ENCODE measurements around the gene CD93.

DNA sequence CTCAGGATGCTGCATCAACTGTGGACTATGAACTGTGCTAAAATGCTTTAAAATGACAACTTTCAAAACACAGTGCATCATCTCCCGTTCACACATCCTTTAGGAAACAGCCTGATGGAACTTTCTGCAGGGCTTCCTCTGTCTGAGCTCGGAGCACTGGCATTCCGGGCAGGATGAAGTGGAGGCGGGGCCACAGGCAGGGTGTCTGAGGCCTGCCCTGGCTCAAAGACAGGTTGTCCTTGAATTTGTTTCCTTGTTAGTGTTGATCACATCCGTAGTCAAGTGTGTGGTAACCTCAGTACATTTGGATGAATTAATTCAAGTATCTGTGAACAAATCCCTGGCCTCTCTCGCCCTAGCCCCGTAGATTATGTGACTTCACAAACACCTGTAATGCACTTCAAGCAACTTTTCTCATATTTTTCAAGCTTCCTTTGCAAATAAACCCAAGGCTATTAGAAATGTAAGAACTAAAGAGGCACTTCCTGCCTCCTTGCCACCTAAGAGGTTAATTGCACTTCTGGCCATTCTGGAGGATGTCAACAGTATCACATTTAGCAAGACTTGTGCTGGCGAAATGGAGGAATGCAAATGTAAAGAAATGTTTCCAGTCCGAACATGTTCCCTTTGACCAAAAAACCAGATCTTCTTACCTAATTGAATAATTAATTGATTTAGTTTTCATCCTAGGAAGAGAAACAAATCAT lies 3.1 kb downstream of the CD93 start:
- TF ChIP-seq CTCF (conservative IDR thresholded peaks at IDR 0.05 in 1 of 2, IDR thresholded peaks at IDR 0.05 in 1 of 2; ENCODE audit: low read depth in 1 of 2, low read length in 2 of 2) (no peak), EZH2 (IDR thresholded peaks at IDR 0.05; ENCODE audit: low read length, missing control alignments) (no peak)
